Measurements from ENCODE around the gene RBM19.

The RBM19 gene

GRCh38 chr12:113899042-113899560 is 67.0 kb downstream of the RBM19 start:
- DNase-seq, result no peak

- DNase-seq, result no peak
These were observed 67.7 kb downstream of the RBM19 start for GRCh38 chr12:113898466-113898865.

- DNase-seq, result no peak
These were observed 68.7 kb downstream of the RBM19 start for GRCh38 chr12:113897406-113897805.

- no peak for DNase-seq
These were observed 69.3 kb downstream of the RBM19 start for GRCh38 chr12:113896841-113897240.

GRCh38 chr12:113896194-113896593 is 69.9 kb downstream of the RBM19 start:
- no peak for DNase-seq

GRCh38 chr12:113895176-113895575 is 70.9 kb downstream of the RBM19 start:
- no peak for DNase-seq

GRCh38 chr12:113894697-113895096 is 71.4 kb downstream of the RBM19 start:
- DNase-seq, result no peak

- no peak for DNase-seq
These were observed 72.9 kb downstream of the RBM19 start for GRCh38 chr12:113893221-113893620.

GRCh38 chr12:113892556-113892955 is 73.6 kb downstream of the RBM19 start:
- DNase-seq, result no peak

- DNase-seq, result peak; percentile 13
These were observed 74.2 kb downstream of the RBM19 start for GRCh38 chr12:113891739-113892520.

GRCh38 chr12:113891167-113891692 is 74.9 kb downstream of the RBM19 start:
- DNase-seq, result no peak

- DNase-seq, result no peak
These were observed 76.1 kb downstream of the RBM19 start for GRCh38 chr12:113889891-113890581.

- DNase-seq, result no peak
These were observed 77.0 kb downstream of the RBM19 start for GRCh38 chr12:113889076-113889475.

- DNase-seq, result no peak
These were observed 77.7 kb downstream of the RBM19 start for GRCh38 chr12:113888435-113888834.

GRCh38 chr12:113887906-113888305 is 78.2 kb downstream of the RBM19 start:
- no peak for DNase-seq

- DNase-seq, result no peak
These were observed 79.4 kb downstream of the RBM19 start for GRCh38 chr12:113886721-113887120.

GRCh38 chr12:113884392-113884791 is 81.7 kb downstream of the RBM19 start:
- DNase-seq, result no peak

- DNase-seq, result no peak
These were observed 83.4 kb downstream of the RBM19 start for GRCh38 chr12:113882690-113883089.

- DNase-seq, result no peak
These were observed 84.8 kb downstream of the RBM19 start for GRCh38 chr12:113880988-113881962.

GRCh38 chr12:113880326-113880725 is 85.8 kb downstream of the RBM19 start:
- no peak for DNase-seq

- no peak for DNase-seq
These were observed 86.5 kb downstream of the RBM19 start for GRCh38 chr12:113879658-113880057.

GRCh38 chr12:113877607-113878006 is 88.5 kb downstream of the RBM19 start:
- no peak for DNase-seq

GRCh38 chr12:113876160-113876559 is 90.0 kb downstream of the RBM19 start:
- DNase-seq, result no peak
